GM12874 (cell line): Measurements from ENCODE around the gene SUPT20H.

Experiments used
- TF ChIP-seq, protein P1 (sequence below): IDR thresholded peaks from 2 replicates; pipeline ENCODE4 v1.5.1; 2011; ENCODE audit warnings: low read depth, mild to moderate bottlenecking, control low read depth, low read length, moderate library complexity; ENCODE audit not compliant: insufficient read depth

Gene SUPT20H

DNA sequence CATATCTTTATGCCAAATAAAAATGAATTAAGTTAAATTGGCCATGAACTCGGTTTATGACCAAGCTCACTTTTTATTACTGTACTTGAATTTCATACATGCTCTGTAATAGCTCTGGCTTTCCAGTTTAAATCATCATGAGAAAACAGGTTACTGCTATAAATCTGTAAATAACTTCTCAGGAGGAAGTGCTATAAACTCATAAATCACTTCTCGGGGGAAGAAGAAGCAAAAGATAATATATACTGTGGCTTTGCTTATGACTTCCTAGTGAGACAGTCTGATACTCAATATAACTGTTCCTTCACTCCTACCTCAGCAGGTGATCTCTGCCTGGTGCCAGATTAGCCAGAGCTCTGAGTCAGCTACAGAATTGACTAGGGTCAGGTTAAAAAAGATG is 12.5 kb downstream of the SUPT20H start:
- TF ChIP-seq, protein P1, sequence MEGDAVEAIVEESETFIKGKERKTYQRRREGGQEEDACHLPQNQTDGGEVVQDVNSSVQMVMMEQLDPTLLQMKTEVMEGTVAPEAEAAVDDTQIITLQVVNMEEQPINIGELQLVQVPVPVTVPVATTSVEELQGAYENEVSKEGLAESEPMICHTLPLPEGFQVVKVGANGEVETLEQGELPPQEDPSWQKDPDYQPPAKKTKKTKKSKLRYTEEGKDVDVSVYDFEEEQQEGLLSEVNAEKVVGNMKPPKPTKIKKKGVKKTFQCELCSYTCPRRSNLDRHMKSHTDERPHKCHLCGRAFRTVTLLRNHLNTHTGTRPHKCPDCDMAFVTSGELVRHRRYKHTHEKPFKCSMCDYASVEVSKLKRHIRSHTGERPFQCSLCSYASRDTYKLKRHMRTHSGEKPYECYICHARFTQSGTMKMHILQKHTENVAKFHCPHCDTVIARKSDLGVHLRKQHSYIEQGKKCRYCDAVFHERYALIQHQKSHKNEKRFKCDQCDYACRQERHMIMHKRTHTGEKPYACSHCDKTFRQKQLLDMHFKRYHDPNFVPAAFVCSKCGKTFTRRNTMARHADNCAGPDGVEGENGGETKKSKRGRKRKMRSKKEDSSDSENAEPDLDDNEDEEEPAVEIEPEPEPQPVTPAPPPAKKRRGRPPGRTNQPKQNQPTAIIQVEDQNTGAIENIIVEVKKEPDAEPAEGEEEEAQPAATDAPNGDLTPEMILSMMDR, result no peak

DNA sequence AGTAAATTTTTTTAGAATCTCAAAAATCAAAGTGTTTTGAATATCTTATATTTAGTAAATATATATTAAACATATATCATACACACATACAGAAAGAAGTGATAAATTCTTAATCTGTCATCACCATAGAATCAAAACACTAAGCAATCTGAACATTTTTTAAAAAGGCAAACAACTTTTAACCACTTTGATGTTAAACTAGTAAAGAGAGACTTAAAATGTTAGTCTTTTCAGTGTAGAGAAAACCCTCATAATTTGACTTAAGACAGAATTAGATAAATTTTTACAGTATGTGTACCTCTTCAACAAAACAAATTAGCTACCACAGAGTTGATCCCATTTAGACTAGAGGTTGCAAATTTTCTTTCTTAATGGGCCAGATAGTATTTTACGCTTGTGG is 13.4 kb downstream of the SUPT20H start:
- TF ChIP-seq, protein P1, result no peak

DNA sequence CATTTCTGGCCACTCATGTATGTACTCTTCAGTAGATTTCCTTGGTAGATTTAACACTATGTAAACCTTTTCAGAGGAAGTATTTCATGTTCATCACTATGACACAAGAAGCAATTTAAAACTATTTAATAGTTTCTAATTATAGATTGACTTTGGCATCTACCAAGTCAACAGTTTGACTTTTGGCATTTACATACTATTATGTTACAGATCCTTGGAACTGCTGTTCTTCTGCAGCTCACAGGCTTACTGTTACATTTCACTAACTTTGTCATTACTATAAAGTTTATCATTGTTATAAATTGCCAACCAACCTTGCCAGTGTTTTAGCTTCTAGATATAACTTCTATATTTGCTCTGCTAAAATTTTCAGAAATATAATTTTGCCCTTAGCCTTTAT is 18.7 kb downstream of the SUPT20H start:
- TF ChIP-seq, protein P1, result no peak

DNA sequence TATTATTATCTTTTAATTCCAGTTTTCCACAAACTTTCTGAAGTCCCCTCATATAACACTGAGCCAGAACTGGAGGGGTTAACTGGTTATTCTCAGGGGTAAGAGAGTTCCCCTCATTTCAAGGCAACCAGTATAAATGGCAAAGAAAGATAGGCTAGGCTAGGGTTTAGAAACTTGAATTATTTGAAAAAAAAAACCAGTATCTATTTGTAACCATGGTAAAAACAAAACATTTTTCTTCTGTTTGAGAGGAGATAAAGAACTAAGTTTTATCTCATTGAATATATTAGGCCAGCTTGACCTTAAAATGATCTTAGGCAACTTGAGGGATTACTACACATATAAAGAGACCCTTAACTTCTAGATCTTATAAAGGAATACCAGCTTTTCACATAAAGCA is 19.6 kb downstream of the SUPT20H start:
- TF ChIP-seq, protein P1, result no peak

DNA sequence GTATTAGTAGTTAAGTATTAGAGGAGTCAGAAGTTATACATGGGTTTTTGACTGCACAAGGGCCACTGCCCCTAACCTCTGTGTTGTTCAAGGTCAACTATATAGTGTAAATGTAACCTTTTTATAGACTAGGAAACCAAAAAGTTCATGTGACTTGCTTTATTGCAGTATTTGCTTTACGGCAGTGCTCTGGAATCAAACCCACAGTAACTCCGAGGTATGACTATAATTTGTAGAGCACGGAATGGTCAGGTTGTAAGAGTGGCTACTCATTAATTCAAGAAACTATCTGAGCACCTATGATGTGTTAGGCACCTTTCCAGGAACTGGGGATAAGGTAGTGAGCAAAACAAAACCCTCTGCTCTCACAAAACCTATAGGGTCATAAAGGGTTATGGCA is 22.2 kb downstream of the SUPT20H start:
- TF ChIP-seq, protein P1, result no peak

DNA sequence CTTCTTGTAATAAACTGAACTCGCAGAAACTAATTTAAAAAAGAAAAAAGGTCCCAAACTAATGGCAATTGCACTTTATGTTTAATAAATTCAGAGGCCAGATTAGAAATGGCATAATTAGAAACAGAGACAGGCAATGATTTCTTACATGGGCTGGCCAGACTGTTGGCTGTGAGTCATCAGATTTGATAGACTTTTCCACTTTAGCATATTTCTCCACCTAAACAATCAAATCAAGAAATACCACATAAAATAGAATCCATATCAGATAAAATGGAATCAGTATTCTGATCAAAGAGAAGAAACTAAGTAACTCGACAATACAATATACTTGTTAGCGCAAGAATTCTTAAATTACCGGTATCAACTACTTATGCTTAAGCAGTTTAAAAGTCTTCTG is 29.9 kb downstream of the SUPT20H start:
- TF ChIP-seq, protein P1, result no peak

DNA sequence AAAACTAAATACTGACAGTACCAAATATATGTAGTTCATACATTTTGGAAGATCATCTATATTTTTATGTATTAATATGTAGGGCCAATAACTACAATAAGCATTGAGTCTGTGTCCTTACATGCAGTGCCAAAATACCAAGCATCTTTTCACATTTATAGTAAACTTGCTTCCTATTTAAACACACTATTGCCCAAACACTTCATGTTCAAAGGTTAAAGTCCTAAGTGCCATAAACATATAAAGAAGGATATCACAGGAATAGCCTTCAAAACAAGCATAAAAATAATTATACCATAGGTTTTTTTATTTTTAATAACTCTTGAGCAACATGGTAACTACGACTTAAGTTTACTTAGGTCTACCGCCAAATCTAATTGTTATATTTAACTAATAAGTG is 31.8 kb downstream of the SUPT20H start:
- TF ChIP-seq, protein P1, result no peak

DNA sequence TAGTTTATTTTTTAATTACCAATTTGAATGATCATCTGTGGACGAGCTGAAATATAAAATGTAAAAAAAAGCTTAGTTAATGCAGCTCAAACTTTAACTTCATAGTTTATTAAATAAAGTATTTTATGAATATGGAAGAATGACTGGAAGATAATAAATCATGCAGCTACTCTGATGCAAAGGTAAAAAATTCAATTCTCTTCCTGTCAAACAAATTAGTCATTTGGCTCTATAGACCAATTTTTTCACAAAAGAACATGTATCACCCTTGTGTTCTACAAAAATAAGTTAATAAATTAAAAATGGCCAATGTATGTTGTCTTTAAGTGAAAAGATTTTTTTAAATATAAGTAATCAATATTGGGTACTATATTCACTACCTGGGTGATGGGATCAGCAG is 32.7 kb downstream of the SUPT20H start:
- TF ChIP-seq, protein P1, result no peak
